Femur (tissue), 1 donor: ENCODE results near the gene FCHSD1.
A peak's percentile ranks its signal among the peaks of the same experiment; 100 is the strongest.
"Not testable (repeated sequence)": the region's sequence is repeated elsewhere in the genome, so short reads cannot be mapped to it uniquely, and the experiment has no call there.

Experiments
- DNase-seq: peaks from one replicate; pipeline ENCODE4 v3.0.0-alpha.2; 2017

The FCHSD1 gene

DNA sequence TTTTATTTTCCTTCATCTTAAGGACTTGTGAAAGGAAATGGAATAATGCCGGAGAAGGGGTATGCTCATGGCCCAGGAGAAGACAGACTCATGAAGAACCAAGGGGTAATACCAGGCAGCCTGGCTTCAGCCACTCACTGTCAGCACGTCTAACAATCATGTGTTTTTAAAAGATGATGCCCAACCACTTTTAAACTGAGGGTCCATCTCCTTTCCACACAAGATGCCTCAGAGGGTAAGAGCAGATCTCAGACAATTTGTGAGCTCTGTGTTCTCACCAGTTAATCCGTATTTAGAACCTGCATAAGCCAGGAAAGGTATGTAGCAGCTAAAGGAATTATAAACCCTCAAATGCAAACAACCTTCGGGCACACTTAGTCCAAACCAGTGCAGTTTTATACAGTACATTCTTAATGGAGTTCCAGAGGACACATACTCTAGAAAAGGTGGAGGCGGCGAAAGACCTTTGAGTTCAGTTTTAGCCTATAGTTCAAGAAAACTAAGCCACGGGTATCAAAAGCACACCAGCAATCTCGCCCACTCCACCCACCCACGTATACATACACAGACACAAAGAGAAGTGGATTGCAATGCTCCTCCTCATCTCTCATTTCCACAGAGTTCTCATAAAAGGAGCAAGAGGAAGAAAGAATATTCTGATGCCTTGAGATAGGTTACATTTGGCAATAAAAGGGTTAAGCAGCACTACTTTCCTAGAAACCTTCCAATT lies 35.1 kb downstream of the FCHSD1 start:
- no peak for DNase-seq

DNA sequence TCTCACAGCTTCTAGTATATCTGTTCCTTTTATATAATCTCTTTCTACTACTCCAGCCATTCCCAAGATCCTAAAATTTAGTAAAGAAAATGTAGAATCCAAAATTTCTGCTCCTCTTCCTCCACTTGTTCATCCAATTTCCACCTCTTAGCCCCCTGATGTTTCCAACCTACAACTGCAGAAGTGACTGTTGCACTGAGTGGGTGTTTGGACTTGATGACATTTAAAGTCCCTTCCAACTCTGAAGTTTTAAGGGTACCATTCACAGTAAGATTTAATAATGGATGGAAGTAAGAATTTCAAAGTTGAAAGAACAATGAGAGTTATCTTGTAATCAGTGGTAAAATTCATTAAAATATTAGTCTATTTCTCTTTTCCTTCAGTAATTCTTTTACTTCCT lies 37.9 kb downstream of the FCHSD1 start:
- DNase-seq = no peak

DNA sequence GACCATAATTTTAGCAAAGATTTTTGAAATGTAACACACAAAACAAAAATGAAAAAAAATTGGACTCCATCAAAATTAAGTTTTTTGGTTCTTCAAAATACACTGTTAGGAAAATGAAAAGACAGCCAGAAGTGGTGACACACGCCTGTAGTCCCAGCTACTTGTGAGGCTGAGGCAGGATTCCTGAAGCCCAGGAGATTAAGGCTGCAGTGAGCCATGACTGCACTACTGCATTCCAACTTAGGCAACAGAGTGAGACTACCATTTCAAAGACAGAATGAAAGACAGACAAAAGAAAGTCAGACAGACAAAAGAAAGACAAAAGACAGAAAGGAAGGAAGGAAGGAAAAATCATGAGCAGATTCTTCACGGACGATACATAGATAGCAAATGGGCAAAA lies 39.9 kb downstream of the FCHSD1 start:
- no peak for DNase-seq

DNA sequence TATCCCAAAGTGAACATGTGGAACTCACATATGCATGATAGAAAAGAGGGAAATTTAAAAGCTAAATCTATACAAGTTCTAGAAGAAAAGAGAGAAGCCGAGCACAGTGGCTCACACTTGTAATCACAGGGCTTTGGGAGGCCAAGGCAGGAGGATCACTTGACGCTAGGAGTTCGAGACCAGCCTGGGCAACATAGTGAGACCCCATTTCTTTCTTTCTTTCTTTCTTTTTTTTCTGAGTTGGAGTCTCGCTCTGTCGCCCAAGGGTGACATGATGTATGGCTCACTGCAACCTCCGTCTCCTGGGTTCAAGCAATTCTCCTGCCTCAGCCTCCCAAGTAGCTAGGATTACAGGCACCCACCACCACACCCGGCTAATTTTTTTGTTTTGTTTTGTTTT lies 41.3 kb downstream of the FCHSD1 start:
- DNase-seq = not testable (repeated sequence)

DNA sequence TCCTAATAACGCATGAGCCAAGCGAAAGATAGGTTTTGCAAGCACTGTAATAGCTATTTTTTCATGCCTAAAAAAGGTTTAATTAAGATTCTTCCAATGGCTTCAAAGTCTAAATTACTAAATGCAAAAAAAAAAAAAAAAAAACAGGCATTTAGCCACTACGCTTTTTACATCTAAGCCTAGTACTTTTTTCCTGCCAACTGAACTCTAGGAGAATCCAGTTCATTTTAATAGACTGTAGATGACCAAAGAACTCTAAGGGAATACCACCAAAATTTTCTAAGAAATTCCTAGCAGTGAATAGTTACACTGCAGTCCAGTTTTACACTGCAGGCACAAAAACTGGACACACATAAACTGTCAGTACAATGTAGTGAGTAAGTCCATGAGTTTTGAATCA lies 42.2 kb downstream of the FCHSD1 start:
- DNase-seq = no peak

DNA sequence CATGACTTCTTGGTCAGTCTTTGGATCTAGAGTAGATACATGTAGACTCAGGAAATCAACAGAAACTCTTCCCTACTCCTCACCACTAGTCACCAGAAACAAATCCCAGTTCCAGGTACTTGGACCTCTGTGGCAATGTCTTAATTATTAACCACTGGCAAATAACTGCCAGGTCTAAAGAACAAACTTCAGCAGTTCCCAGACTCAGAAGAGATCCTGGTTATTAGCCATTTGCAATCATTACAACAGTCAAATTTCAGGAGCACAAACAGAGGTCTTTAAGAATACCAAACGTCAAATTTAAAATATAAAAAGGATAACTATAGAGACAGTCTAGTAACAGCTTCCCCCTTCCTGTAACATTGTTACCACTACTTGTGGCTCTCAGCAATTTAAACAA lies 42.7 kb downstream of the FCHSD1 start:
- no peak for DNase-seq

DNA sequence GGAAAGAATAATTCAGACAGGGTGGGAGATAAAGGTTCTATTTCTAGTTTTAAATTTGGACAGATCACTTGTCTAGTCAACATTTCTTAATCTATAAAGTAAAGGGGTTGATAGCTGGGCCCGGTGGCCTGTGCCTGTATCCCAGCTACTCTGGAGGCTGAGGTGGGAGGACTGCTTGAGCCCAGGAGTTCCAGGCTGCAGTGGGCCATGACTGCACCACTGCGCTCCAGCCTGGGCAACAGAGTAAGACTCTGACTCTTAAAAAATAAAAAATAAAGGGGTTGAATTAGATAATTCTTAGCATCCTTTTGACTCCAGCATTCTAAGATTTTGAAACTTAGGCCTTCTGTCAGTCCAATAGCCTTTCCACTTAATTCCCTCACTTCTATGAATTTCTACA lies 43.2 kb downstream of the FCHSD1 start:
- DNase-seq = no peak

DNA sequence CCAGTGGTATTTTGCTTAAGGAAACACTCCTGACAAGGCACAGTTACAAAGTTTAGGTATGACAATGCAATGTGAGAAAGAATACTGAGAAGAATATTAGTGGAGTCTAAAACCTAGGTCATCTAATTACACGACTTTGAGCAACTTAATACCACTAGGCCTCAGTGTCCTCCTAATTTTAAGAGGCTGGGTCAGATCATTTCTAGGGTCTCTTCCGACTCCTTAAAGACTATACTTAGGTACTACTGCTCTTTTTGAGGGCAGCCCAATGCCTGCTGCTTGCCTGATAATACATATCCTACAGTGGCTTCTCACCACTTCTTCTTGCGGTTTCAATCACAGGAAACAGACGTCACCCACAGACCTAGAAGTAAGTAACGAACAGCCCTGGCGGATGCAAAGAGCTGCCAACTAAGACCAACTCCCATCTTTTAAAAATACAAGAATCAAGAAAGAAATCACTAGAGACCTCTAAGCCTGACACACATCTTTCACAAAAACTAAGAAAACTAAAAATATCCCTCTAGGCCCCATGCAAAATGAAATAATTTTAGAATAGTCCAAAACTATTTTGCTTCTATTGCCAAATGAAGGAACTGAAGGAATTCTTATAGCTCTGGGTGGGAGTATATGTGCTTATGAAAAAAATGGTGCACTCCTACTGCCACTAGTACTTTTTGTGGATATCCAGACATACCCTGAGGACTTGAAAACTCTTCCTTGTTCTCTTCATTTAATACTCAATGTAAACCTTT lies 45.5 kb downstream of the FCHSD1 start:
- DNase-seq = peak; percentile 67

DNA sequence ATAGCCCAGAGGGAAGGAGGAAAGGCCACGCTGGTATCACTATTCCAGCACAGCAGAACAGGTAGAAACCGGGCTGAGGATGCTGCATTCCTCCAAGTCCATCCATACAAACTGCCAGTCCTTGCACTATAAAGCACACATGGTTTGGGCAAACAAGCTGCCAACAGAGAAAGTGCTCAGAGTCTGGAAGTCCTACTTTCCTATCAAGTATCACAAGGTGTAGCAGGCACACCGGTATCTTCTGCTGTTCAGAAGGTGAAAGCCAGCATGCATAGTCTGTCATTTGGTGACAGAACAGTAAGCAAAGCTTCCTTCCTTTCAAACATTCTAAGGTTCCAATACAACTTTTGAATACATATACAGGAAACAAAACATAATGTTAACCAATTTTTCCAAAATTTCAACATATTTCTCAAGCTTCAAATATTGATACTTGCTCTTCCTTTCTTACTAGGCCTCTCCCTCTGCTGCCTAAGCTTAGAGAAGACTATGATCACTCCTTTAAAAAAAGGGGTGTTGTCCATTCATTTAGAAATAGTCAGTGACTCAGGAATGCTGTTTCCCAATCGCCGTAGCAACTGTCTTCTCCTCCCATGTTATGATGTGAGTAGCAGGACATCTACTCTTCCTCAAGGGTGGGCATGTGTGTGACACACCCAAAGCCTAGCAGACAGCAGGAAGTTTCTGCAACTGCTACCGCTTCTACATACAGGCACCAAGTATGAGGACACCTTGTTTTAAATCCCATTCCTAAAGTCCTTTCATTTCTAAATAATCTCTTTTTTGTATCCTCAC lies 47.1 kb downstream of the FCHSD1 start:
- peak; percentile 72 for DNase-seq

DNA sequence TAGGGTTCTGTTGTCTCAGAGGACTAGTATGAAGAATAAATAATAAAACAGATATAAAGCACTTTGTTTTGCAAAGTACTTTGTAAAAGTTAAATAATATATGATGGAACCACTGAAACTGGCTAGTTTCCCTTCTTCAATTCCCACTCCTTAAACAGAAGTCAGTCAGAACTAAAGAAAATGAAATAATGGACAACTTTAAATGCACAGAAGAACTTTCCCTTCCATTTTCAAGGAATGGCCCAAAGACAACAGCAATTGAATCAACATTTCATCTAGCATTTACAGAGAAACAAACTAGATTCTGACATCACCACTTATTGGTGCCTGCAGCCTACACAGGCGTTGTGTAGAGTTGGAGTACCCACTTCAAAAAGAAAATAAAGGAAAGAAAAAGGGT lies 48.6 kb downstream of the FCHSD1 start:
- DNase-seq = no peak

DNA sequence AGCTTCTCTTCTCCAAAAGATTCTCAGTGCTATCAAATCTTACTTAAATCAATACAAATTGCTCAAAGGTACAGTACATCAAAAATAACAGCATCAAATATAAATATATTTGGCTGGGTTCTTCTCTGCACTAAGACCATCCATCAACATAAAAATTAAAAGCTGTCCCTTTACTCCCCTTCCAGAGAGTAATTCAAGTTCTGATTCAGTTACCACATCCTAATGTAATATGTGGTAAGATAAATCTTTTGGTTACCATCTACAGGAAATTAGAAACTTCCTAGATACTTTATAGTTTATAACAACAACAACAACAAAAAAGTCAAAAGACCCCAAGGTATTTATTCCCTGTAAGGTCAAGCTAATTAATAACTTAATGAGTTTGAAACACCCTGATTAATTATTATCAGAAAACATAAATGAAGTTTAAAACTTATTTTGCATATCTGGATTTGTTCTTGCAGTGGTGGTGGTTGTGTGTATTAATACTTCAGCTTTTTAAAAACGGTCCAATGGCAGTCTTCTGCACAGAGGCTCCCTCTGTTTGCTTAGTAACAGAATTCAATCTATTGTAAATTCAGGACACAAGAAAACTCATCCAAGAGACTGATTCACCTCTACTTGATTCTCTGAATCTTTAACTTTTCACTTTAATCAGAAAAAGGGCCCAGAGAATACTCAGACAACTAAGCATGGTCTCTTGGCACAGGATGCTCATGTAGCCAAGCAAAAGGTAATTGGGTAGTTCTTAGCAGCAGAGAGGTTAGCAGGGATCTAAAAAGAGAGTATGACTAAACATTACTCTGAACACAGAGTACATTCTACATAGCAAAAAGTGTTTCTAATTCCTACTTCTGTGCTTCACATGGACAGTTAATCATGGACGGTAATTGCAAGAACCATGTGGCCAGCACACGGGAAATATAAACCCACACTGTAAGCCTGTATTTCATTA lies 52.5 kb downstream of the FCHSD1 start:
- no peak for DNase-seq

DNA sequence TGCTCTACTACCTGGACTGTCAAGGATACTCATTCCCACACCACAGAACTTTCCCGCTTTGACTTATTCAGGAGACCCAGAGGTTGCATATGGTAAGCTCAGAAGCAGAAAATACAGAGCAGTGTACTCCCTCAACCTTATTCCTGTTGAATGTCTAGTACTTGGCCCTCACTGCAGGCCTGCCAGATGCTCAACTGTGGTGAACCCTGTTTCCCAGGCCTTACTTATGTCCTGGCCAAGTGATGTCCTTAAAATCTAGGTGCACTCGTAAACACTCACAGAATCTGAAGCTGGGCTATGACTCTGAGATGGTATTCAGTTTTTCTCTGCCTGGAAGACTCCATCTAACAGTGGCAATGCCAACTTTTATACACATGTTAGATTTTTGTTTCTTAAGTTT lies 53.4 kb downstream of the FCHSD1 start:
- DNase-seq = no peak

DNA sequence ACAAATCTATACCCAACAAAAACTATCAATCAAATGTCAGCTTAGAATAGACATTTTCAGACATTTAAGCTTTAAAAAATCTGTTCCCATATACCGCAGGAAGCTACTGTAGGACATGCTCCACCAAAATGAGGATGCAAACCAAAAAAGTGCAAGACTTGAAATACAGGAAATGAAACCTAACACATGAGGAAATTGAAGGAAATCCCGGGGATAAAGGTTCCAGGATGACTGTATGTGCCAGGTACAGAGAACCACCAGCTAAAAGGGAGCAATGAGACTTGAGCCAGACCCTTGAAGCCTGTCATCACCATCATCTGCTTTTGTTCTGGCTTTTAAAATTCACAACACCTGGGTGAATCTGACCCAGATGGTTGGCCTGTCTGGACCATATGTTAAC lies 53.8 kb downstream of the FCHSD1 start:
- no peak for DNase-seq

DNA sequence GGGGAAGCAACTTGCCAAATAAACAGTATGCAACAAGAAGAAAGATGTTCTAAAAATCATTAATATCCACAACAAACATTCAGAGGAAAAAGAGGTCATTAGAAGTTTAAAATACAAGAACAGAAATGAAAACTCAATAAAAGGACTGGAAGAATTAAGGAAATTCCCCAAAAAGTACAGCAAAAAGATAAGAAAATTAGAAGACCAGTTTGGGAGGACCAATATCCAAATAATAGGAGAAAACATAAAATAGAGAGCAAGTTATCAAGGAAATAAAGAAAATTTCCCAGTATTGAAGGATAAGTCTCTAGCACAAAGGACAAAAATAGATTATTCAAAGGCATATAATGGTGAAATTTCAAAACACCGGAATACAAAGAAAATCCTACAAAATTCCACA lies 54.4 kb downstream of the FCHSD1 start:
- DNase-seq = no peak

DNA sequence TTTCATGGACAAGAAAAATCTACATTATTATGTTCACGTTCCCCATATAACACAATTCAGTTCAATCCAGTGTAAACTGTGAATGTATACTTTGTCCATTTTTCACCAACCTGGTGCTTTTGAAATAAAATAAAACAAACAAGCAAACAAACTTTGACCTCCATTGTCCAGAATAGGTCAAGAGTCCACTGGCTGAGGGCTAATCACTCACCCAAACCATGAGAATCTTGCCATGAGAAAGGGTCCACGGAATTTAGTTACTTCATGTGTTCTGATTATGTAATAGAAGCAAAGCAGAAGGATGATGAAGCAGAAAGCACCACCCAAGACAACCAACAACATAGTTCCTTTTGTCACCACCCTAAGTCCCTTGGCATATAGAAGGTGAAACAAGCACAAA lies 61.1 kb downstream of the FCHSD1 start:
- DNase-seq = no peak
